GM18907 (cell line): Measurements from ENCODE around the gene SLC12A4.
A peak's percentile ranks its signal among the peaks of the same experiment; 100 is the strongest.
"Not testable (repeated sequence)": the region's sequence is repeated elsewhere in the genome, so short reads cannot be mapped to it uniquely, and the experiment has no call there.

Experiments
- ATAC-seq: cut with Tn5 transposase; IDR thresholded peaks from one replicate; pipeline ENCODE4 v1.9.1; 2021; ENCODE audit warnings: mild to moderate bottlenecking, moderate library complexity; ENCODE audit not compliant: unreplicated experiment

Gene SLC12A4

GRCh38 chr16:67988675-67989074 is 20.2 kb upstream of the SLC12A4 start:
- no peak for ATAC-seq

GRCh38 chr16:67987460-67988160 is 19.2 kb upstream of the SLC12A4 start:
- no peak for ATAC-seq

GRCh38 chr16:67986949-67987348 is 18.5 kb upstream of the SLC12A4 start:
- no peak for ATAC-seq

- no peak for ATAC-seq
Measured at GRCh38 chr16:67982011-67982696, 13.7 kb upstream of the SLC12A4 start.

- ATAC-seq = no peak
Measured at GRCh38 chr16:67979955-67980678, 11.7 kb upstream of the SLC12A4 start, which contains the start of gene DPEP3. Gene DPEP3, minus strand, starts transcription at chr16:67980499. Its CDS starts 119 bp downstream, at chr16:67980380.

GRCh38 chr16:67977469-67978227 is 9.2 kb upstream of the SLC12A4 start:
- ATAC-seq = no peak

GRCh38 chr16:67977005-67977404 is 8.6 kb upstream of the SLC12A4 start:
- no peak for ATAC-seq

GRCh38 chr16:67976205-67976604 is 7.8 kb upstream of the SLC12A4 start:
- no peak for ATAC-seq

GRCh38 chr16:67975321-67976105 is 7.1 kb upstream of the SLC12A4 start:
- no peak for ATAC-seq

- ATAC-seq = not testable (repeated sequence)
Measured at GRCh38 chr16:67972285-67972684, 3.8 kb upstream of the SLC12A4 start.

GRCh38 chr16:67971111-67971510 is 2.7 kb upstream of the SLC12A4 start:
- no peak for ATAC-seq

GRCh38 chr16:67969254-67970039 is 1.0 kb upstream of the SLC12A4 start:
- ATAC-seq = peak; percentile 6

GRCh38 chr16:67967958-67968399 is 458 bp downstream of the SLC12A4 start:
- peak; percentile 23 for ATAC-seq

- no peak for ATAC-seq
Measured at GRCh38 chr16:67967183-67967957, 1.1 kb downstream of the SLC12A4 start.

GRCh38 chr16:67966549-67967182 is 1.8 kb downstream of the SLC12A4 start:
- ATAC-seq = no peak

GRCh38 chr16:67965668-67966548 is 2.5 kb downstream of the SLC12A4 start:
- ATAC-seq = no peak

- ATAC-seq = no peak
Measured at GRCh38 chr16:67964477-67965131, 3.8 kb downstream of the SLC12A4 start.
